Activated B cell treated with CpG ODN at 0.5 μM for 24 hours (primary cell): ENCODE data around the gene DTHD1. TPM values are rescaled to one million over a fixed set of nuclear protein-coding genes. Genes with fewer than 3 reads are reported as not detected.

Source experiments
- ATAC-seq: fragments of 200-7000 bp; cut with Tn5 transposase; one replicate; pipeline ENCODE4 v1.10.0; 2021; ENCODE audit warnings: low read depth, mild to moderate bottlenecking, moderate library complexity
- CTCF ChIA-PET: fragments of 350-600 bp; sonication (Branson Sonifier 250); formaldehyde crosslinking; loops from one replicate; lab custom pipeline; 2021; ENCODE audit warnings: antibody characterized with exemption; lab: Charles Lee
- POLR2A ChIA-PET: fragments of 350-600 bp; sonication (Branson Sonifier 250); formaldehyde crosslinking; loops from one replicate; lab custom pipeline; 2021; ENCODE audit warnings: antibody characterized with exemption; lab: Charles Lee
- DNase-seq: peaks from one replicate; pipeline ENCODE4 v3.0.0; 2022
- H3K27ac Mint-ChIP-seq: one replicate; pipeline ENCODE4 v1.8.0; 2020; ENCODE audit warnings: mixed read lengths
- H3K27me3 Mint-ChIP-seq: one replicate; pipeline ENCODE4 v1.8.0; 2021; ENCODE audit warnings: mixed read lengths
- H3K36me3 Mint-ChIP-seq: one replicate; pipeline ENCODE4 v1.8.0; 2021; ENCODE audit warnings: low read depth, mixed read lengths
- H3K4me1 Mint-ChIP-seq: one replicate; pipeline ENCODE4 v1.8.0; 2021; ENCODE audit warnings: mixed read lengths
- H3K4me3 Mint-ChIP-seq: one replicate; pipeline ENCODE4 v1.8.0; 2020; ENCODE audit warnings: mild to moderate bottlenecking, mixed read lengths
- H3K9me3 Mint-ChIP-seq: one replicate; pipeline ENCODE4 v1.8.0; 2020; ENCODE audit warnings: mixed read lengths
- intact Hi-C: fragments of 100-400 bp; cut with micrococcal nuclease; formaldehyde crosslinking; loops from one replicate; pipeline ENCODE4 v1.15.1; 2024
- total RNA-seq: library from RNA; stranded (reverse); gene quantifications from 2 replicates; pipeline ENCODE4 v1.2.3, GENCODE V29; 2022
- TF ChIP-seq, protein P1 (sequence below): fragments of 200-600 bp; IDR thresholded peaks from one replicate; pipeline ENCODE4 v1.8.0; 2022; ENCODE audit warnings: antibody characterized with exemption, mild to moderate bottlenecking

The DTHD1 gene
- total RNA-seq, 1 donor from 2014 or later = not detected

GRCh38 chr4:36330796-36331195 is 49.4 kb downstream of the DTHD1 start:
- Mint-ChIP-seq H3K36me3 (no peaks in the 10 kb centered on the region), H3K4me3 (no peak overlapping the region), H3K4me1 (peaks cover 40% of the 10 kb centered on the region), H3K9me3 (no peaks in the 10 kb centered on the region), H3K27ac (no peak overlapping the region), H3K27me3 (no peaks in the 10 kb centered on the region)
- intact Hi-C loops = no loop called here
- ChIA-PET POLR2A (interaction anchor here (0.9 kb wide), 1 partner anchor 88 kb away, joined by 3 read pairs; no protein-coding TSS in a partner anchor), CTCF (no interaction called here)
- TF ChIP-seq, protein P1, sequence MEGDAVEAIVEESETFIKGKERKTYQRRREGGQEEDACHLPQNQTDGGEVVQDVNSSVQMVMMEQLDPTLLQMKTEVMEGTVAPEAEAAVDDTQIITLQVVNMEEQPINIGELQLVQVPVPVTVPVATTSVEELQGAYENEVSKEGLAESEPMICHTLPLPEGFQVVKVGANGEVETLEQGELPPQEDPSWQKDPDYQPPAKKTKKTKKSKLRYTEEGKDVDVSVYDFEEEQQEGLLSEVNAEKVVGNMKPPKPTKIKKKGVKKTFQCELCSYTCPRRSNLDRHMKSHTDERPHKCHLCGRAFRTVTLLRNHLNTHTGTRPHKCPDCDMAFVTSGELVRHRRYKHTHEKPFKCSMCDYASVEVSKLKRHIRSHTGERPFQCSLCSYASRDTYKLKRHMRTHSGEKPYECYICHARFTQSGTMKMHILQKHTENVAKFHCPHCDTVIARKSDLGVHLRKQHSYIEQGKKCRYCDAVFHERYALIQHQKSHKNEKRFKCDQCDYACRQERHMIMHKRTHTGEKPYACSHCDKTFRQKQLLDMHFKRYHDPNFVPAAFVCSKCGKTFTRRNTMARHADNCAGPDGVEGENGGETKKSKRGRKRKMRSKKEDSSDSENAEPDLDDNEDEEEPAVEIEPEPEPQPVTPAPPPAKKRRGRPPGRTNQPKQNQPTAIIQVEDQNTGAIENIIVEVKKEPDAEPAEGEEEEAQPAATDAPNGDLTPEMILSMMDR = no peak
- ATAC-seq (no peak), DNase-seq (no peak)

DNA sequence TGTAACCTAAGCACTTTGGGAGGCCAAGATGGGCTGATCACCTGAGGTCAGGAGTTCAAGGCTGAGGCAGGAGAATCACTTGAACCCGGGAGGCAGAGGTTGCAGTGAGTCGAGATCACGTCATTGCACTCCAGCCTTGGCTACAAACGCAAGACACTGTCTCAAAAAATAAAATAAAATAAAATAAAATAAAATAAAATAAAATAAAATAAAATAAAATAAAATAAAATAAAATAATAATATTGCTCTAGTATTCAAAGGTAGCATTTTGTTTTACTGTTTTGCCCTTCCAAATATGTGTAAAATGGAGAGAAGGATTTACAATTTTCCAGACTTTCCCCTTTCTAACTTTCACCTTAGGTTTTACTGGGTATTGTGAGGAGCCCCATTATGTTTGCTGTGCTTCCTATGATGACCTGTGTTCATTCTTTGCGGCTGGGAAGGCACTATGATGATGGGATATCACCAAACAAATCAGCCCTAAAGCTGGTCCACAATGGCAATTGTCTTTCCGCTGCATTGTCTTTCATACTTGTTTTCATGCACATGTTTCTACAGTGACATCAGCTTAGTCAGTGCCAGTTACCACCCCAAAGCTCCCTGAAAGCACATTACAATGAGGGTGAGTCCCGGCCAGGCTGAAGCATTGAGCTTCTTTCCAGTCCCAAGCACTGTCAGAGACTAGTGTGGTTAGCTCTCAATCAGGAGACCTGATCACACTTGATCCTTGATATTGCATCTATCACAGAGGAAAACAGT is 50.8 kb downstream of the DTHD1 start:
- POLR2A ChIA-PET = interaction anchor here (0.8 to 1.5 kb wide), 4 partner anchors 16 to 89 kb away, joined by 3 to 11 read pairs (median 4); partner anchors contain the start of gene ARAP2
- Mint-ChIP-seq H3K4me3 (no peak overlapping the region), H3K36me3 (no peaks in the 10 kb centered on the region), H3K4me1 (peaks cover 36% of the 10 kb centered on the region), H3K27me3 (no peaks in the 10 kb centered on the region), H3K27ac (peak overlapping the region; percentile 69), H3K9me3 (no peaks in the 10 kb centered on the region)
- CTCF ChIA-PET = interaction anchor here (0.9 to 2.9 kb wide), 5 partner anchors 16 to 87 kb away, joined by 3 to 12 read pairs (median 3); partner anchors contain the start of gene ARAP2
- ATAC-seq = peak; percentile 61
- intact Hi-C loops = no loop called here
- DNase-seq = no peak
- TF ChIP-seq, protein P1 = no peak

DNA sequence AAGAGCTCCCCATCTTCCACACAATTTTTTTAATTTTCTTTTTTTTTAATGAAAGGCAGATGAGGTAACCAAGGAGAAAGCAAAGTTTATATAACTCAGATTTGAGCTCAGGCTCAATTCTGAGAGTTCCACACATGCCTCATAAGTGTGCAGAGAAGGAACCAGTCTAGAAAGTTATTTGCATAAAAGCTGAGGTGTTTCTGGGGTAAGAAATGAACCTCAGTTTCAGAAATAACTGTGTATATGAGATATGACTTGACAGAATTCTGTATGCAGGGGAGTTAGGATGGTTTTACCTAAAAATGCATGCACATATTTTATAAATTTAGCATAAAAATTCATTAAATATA is 51.3 kb downstream of the DTHD1 start:
- peaks cover 31% of the 10 kb centered on the region for H3K4me1 Mint-ChIP-seq
- CTCF ChIA-PET = interaction anchor here (0.9 to 2.9 kb wide), 5 partner anchors 16 to 88 kb away, joined by 3 to 12 read pairs (median 3); partner anchors contain the start of gene ARAP2
- no peaks in the 10 kb centered on the region for H3K36me3 Mint-ChIP-seq
- no peaks in the 10 kb centered on the region for H3K9me3 Mint-ChIP-seq
- peak overlapping the region; percentile 69 for H3K27ac Mint-ChIP-seq
- H3K4me3 Mint-ChIP-seq = no peak overlapping the region
- H3K27me3 Mint-ChIP-seq = no peaks in the 10 kb centered on the region
- TF ChIP-seq, protein P1 = no peak
- intact Hi-C loops = loop anchor here (1.0 kb wide), 1 partner anchor 7 kb away; no protein-coding TSS in a partner anchor
- peak; percentile 78 for ATAC-seq
- POLR2A ChIA-PET = interaction anchor here (0.8 to 1.5 kb wide), 4 partner anchors 15 to 89 kb away, joined by 3 to 11 read pairs (median 4); partner anchors contain the start of gene ARAP2
- no peak for DNase-seq

DNA sequence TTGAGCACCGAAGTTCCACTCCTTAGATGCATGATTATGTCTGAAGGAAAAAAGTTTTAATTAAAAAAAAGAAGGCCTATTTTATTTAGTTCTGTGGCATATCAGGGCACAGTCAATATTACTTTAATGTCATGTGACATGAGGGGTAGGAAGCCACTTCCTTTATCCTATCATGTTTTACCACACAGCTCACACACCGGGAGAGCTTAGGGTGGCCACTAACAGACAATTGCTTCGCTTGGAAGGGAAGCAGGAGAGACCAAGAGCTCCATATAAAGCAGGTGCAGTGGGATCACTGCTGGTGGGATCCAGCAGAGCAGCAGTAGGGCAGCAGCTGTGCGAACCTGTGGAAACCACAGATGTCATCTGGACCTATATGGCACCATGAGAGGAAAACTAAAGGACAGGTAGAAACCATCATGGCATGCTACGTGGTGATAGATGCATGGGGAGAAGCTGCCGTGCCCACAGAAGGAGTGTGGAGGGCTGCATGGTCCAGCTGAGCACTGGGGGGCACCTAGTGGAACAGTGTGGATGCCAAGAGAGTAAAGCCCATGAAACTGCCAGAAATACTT is 52.0 kb downstream of the DTHD1 start:
- no peaks in the 10 kb centered on the region for H3K27me3 Mint-ChIP-seq
- H3K36me3 Mint-ChIP-seq = no peaks in the 10 kb centered on the region
- intact Hi-C loops = loop anchor here (1.0 kb wide), 1 partner anchor 8 kb away; no protein-coding TSS in a partner anchor
- CTCF ChIA-PET = interaction anchor here (1.0 to 2.9 kb wide), 3 partner anchors 17 to 66 kb away, joined by 3 to 12 read pairs (median 3); no protein-coding TSS in a partner anchor
- H3K9me3 Mint-ChIP-seq = no peaks in the 10 kb centered on the region
- peaks cover 24% of the 10 kb centered on the region for H3K4me1 Mint-ChIP-seq
- DNase-seq = no peak
- ATAC-seq = no peak
- H3K27ac Mint-ChIP-seq = no peak overlapping the region
- TF ChIP-seq, protein P1 = no peak
- H3K4me3 Mint-ChIP-seq = no peak overlapping the region
- POLR2A ChIA-PET = interaction anchor here (0.8 to 1.5 kb wide), 3 partner anchors 19 to 90 kb away, joined by 3 to 11 read pairs (median 3); partner anchors contain the start of gene ARAP2
